H1 (cell line): ENCODE measurements around the gene RYR3.

Experiments
- ATF3 ChIP-seq: IDR thresholded peaks from 2 replicates; pipeline ENCODE4 v1.6.1; 2011; ENCODE audit warnings: low read depth, mild to moderate bottlenecking, low read length; ENCODE audit not compliant: insufficient read depth
- CBX8 ChIP-seq: fragments of 300-800, 300-1000 bp; sonication (generic); IDR thresholded peaks from 2 replicates; pipeline ENCODE4 v1.7.1; 2016; ENCODE audit warnings: low read depth, low read length, borderline replicate concordance
- CTCF ChIP-seq, 3 experiments: IDR thresholded peaks; 1 replicate in 2 of 3; 2 replicates in 1 of 3; pipeline versions ENCODE4 v1.5.1 to v1.6.1; 2011; ENCODE audit warnings: low read length in 3 of 3, mild to moderate bottlenecking in 3 of 3, inconsistent platforms in 2 of 3, low read depth in 1 of 3, moderate library complexity in 1 of 3; ENCODE audit not compliant: insufficient read depth in 1 of 3; ENCODE audit errors: control extremely low read depth in 1 of 3
- EZH2 ChIP-seq: fragments of 200-600 bp; sonication (generic); IDR thresholded peaks from 2 replicates; pipeline ENCODE4 v1.7.1; 2012; ENCODE audit warnings: low read depth, mild to moderate bottlenecking, moderate library complexity, low read length, inconsistent platforms; ENCODE audit not compliant: severe bottlenecking
- GABPA ChIP-seq: IDR thresholded peaks from 2 replicates; pipeline ENCODE4 v1.6.1; 2011; ENCODE audit warnings: mild to moderate bottlenecking, low read length, moderate library complexity, borderline replicate concordance; ENCODE audit not compliant: insufficient read depth
- HDAC6 ChIP-seq: IDR thresholded peaks from one replicate; pipeline ENCODE4 v1.7.1; 2012; ENCODE audit warnings: low read depth, mild to moderate bottlenecking, inconsistent platforms, low read length, moderate library complexity
- JUND ChIP-seq: IDR thresholded peaks from 2 replicates; pipeline ENCODE4 v1.6.1; 2011; ENCODE audit warnings: mild to moderate bottlenecking, improper control_type of control experiment, low read length
- POLR2A ChIP-seq, 2 experiments: IDR thresholded peaks; 1 replicate in 1 of 2; 2 replicates in 1 of 2; pipeline ENCODE4 v1.6.1; 2011; ENCODE audit warnings: low read depth in 2 of 2, low read length in 2 of 2, mild to moderate bottlenecking in 2 of 2; ENCODE audit errors: control extremely low read depth in 1 of 2
- RAD21 ChIP-seq, 2 experiments: IDR thresholded peaks in 1 of 2; conservative IDR thresholded peaks in 1 of 2; 2 replicates each; pipeline ENCODE4 v1.6.1; 2011; ENCODE audit warnings: low read depth in 2 of 2, low read length in 2 of 2, improper control_type of control experiment in 1 of 2, inconsistent platforms in 1 of 2, mild to moderate bottlenecking in 1 of 2, moderate library complexity in 1 of 2
- RBBP5 ChIP-seq: IDR thresholded peaks from 2 replicates; pipeline ENCODE4 v1.7.1; 2012; ENCODE audit warnings: low read depth, mild to moderate bottlenecking, inconsistent platforms, low read length, moderate library complexity, borderline replicate concordance
- RFX5 ChIP-seq: IDR thresholded peaks from 2 replicates; pipeline ENCODE4 v1.6.1; 2011; ENCODE audit warnings: low read depth, low read length, improper control_type of control experiment, borderline replicate concordance
- RXRA ChIP-seq: IDR thresholded peaks from 2 replicates; pipeline ENCODE4 v1.6.1; 2011; ENCODE audit warnings: low read depth, mild to moderate bottlenecking, low read length, moderate library complexity; ENCODE audit not compliant: insufficient read depth
- TEAD4 ChIP-seq: IDR thresholded peaks from 2 replicates; pipeline ENCODE4 v1.6.1; 2012; ENCODE audit warnings: low read depth, low read length, inconsistent platforms, mixed read lengths
- ZNF274 ChIP-seq: IDR thresholded peaks from 2 replicates; pipeline ENCODE4 v1.7.0; 2012; ENCODE audit warnings: low read length, borderline replicate concordance; ENCODE audit errors: extremely low read depth

- TF ChIP-seq RAD21 (IDR thresholded peaks at IDR 0.05 in 1 of 2, conservative IDR thresholded peaks at IDR 0.05 in 1 of 2; ENCODE audit: low read depth in 2 of 2, low read length in 2 of 2) (no peak), CBX8 (no peak), ATF3 (no peak), RBBP5 (no peak), CTCF (IDR thresholded peaks at IDR 0.05; ENCODE audit: control extremely low read depth in 1 of 3, insufficient read depth in 1 of 3, low read depth in 1 of 3, low read length in 3 of 3) (no peak), JUND (no peak), ZNF274 (no peak), HDAC6 (no peak), RFX5 (no peak), EZH2 (no peak), RXRA (no peak), GABPA (no peak), POLR2A (IDR thresholded peaks at IDR 0.05; ENCODE audit: control extremely low read depth in 1 of 2, low read depth in 2 of 2, low read length in 2 of 2) (no peak), TEAD4 (no peak)
These were observed 119.8 kb downstream of the RYR3 start for GRCh38 chr15:33430577-33430976.
